HG03025 (cell line): Measurements from ENCODE around the gene PPP4R3A.
"Not testable (repeated sequence)": the region's sequence is repeated elsewhere in the genome, so short reads cannot be mapped to it uniquely, and the experiment has no call there.

ENCODE experiments used
- ATAC-seq: cut with Tn5 transposase; IDR thresholded peaks from one replicate; pipeline ENCODE4 v1.9.1; 2021; ENCODE audit warnings: mild to moderate bottlenecking, moderate library complexity; ENCODE audit not compliant: unreplicated experiment, low FRiP score

Gene PPP4R3A

GRCh38 chr14:91508105-91508504 is 2.0 kb downstream of the PPP4R3A start:
- no peak for ATAC-seq

- ATAC-seq, result no peak
Measured at GRCh38 chr14:91506226-91506625, 3.9 kb downstream of the PPP4R3A start.

GRCh38 chr14:91503000-91503504 is 7.1 kb downstream of the PPP4R3A start:
- no peak for ATAC-seq

- ATAC-seq, result no peak
Measured at GRCh38 chr14:91501951-91502930, 7.9 kb downstream of the PPP4R3A start.

GRCh38 chr14:91501348-91501747 is 8.8 kb downstream of the PPP4R3A start:
- no peak for ATAC-seq

- no peak for ATAC-seq
Measured at GRCh38 chr14:91496790-91497189, 13.3 kb downstream of the PPP4R3A start.

- not testable (repeated sequence) for ATAC-seq
Measured at GRCh38 chr14:91494392-91495065, 15.6 kb downstream of the PPP4R3A start.

GRCh38 chr14:91493169-91493568 is 16.9 kb downstream of the PPP4R3A start:
- no peak for ATAC-seq

GRCh38 chr14:91484744-91485143 is 25.4 kb downstream of the PPP4R3A start:
- ATAC-seq, result no peak

GRCh38 chr14:91484186-91484585 is 25.9 kb downstream of the PPP4R3A start:
- ATAC-seq, result no peak

- no peak for ATAC-seq
Measured at GRCh38 chr14:91482263-91483013, 27.7 kb downstream of the PPP4R3A start.

- no peak for ATAC-seq
Measured at GRCh38 chr14:91477388-91477787, 32.7 kb downstream of the PPP4R3A start.

- no peak for ATAC-seq
Measured at GRCh38 chr14:91473046-91473445, 37.1 kb downstream of the PPP4R3A start.

- ATAC-seq, result no peak
Measured at GRCh38 chr14:91470216-91470615, 39.9 kb downstream of the PPP4R3A start.

GRCh38 chr14:91466192-91466591 is 43.9 kb downstream of the PPP4R3A start:
- no peak for ATAC-seq

GRCh38 chr14:91464615-91465205 is 45.4 kb downstream of the PPP4R3A start:
- no peak for ATAC-seq

GRCh38 chr14:91458612-91459011 is 51.5 kb downstream of the PPP4R3A start:
- no peak for ATAC-seq

GRCh38 chr14:91456283-91456682 is 53.8 kb downstream of the PPP4R3A start:
- ATAC-seq, result no peak

- no peak for ATAC-seq
Measured at GRCh38 chr14:91454580-91454979, 55.5 kb downstream of the PPP4R3A start.

- ATAC-seq, result no peak
Measured at GRCh38 chr14:91454155-91454554, 56.0 kb downstream of the PPP4R3A start.
